ENCODE data around the gene SMCR8. TPM values are rescaled to one million over a fixed set of nuclear protein-coding genes. Genes with fewer than 3 reads are reported as not detected.

SMCR8 gene
- total RNA-seq, 2 donors from 2014 or later = 20.7 to 22.2 TPM

GRCh38 chr17:18270046-18270931 lies 44.8 kb upstream of the SMCR8 start:
- Histone ChIP-seq H3K36me3 (ENCODE audit: control insufficient read depth, insufficient read depth, low read length) (peaks cover 27% of the 10 kb centered on the region), H3K4me1 (ENCODE audit: control insufficient read depth, insufficient read depth, low read length) (no peaks in the 10 kb centered on the region), H3K4me3 (ENCODE audit: low read length) (no peak overlapping the region), H3K27me3 (ENCODE audit: control insufficient read depth, insufficient read depth, low read length, poor library complexity, severe bottlenecking) (no peaks in the 10 kb centered on the region), H3K9ac (ENCODE audit: extremely low read depth, low read length, poor library complexity, severe bottlenecking) (no peak overlapping the region), H3K9me3 (ENCODE audit: control insufficient read depth, low read length) (no peaks in the 10 kb centered on the region), H3K27ac (ENCODE audit: low read depth, low read length) (no peak overlapping the region)
- TF ChIP-seq CTCF (conservative IDR thresholded peaks at IDR 0.05) = no peak
- peak; percentile 51 for DNase-seq
- Mint-ChIP-seq H3K9me3 (no peaks in the 10 kb centered on the region), H3K36me3 (ENCODE audit: low read depth) (peaks cover 14% of the 10 kb centered on the region), H3K4me1 (peaks cover 10% of the 10 kb centered on the region), H3K4me3 (no peak overlapping the region), H3K27ac (peak overlapping the region; percentile 66), H3K27me3 (ENCODE audit: insufficient read depth) (no peaks in the 10 kb centered on the region)
- 91 to 92% methylated on average over 9 to 14 of the region's 14 CpGs for WGBS, 2 experiments (ENCODE audit: insufficient coverage in 1 of 2, insufficient read length in 1 of 2)

- Histone ChIP-seq H3K27ac (ENCODE audit: low read depth, low read length) (no peak overlapping the region), H3K27me3 (ENCODE audit: control insufficient read depth, insufficient read depth, low read length, poor library complexity, severe bottlenecking) (no peaks in the 10 kb centered on the region), H3K9me3 (ENCODE audit: control insufficient read depth, low read length) (no peaks in the 10 kb centered on the region), H3K4me1 (ENCODE audit: control insufficient read depth, insufficient read depth, low read length) (no peaks in the 10 kb centered on the region), H3K9ac (ENCODE audit: extremely low read depth, low read length, poor library complexity, severe bottlenecking) (no peak overlapping the region), H3K36me3 (ENCODE audit: control insufficient read depth, insufficient read depth, low read length) (peaks cover 86% of the 10 kb centered on the region), H3K4me3 (ENCODE audit: low read length) (no peak overlapping the region)
- no peak for TF ChIP-seq CTCF (conservative IDR thresholded peaks at IDR 0.05)
- Mint-ChIP-seq H3K4me1 (no peaks in the 10 kb centered on the region), H3K27me3 (ENCODE audit: insufficient read depth) (no peaks in the 10 kb centered on the region), H3K9me3 (no peaks in the 10 kb centered on the region), H3K27ac (no peak overlapping the region), H3K4me3 (no peak overlapping the region), H3K36me3 (ENCODE audit: low read depth) (peaks cover 57% of the 10 kb centered on the region)
- WGBS, 2 experiments (ENCODE audit: insufficient coverage in 1 of 2, insufficient read length in 1 of 2) = 100% methylated on average over 1 of the region's 1 CpG; no CpG with 5 or more reads in 1 of the 2 experiments
- DNase-seq = no peak
These were observed 38.0 kb upstream of the SMCR8 start for GRCh38 chr17:18277076-18277475.

DNA sequence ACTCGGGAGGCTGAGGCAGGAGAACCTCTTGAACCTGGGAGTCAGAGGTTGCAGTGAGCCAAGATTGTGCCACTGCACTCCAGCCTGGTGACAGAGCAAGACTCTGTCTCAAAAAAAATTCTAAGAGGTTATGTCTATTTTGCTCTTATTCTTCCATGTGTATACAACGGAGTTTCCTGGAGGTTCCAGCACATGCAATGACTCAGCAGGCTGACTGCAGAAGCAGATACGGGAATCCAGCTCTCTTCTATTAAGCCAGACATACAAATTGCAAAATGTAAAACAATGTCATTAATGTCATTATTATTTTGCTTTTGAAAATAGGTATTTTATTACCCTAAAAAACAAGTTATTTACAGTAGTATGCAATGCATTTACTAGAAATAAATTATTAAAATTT lies 36.2 kb upstream of the SMCR8 start:
- Histone ChIP-seq H3K4me1 (ENCODE audit: control insufficient read depth, insufficient read depth, low read length) (no peaks in the 10 kb centered on the region), H3K27me3 (ENCODE audit: control insufficient read depth, insufficient read depth, low read length, poor library complexity, severe bottlenecking) (no peaks in the 10 kb centered on the region), H3K9me3 (ENCODE audit: control insufficient read depth, low read length) (no peaks in the 10 kb centered on the region), H3K4me3 (ENCODE audit: low read length) (no peak overlapping the region), H3K9ac (ENCODE audit: extremely low read depth, low read length, poor library complexity, severe bottlenecking) (no peak overlapping the region), H3K36me3 (ENCODE audit: control insufficient read depth, insufficient read depth, low read length) (peaks cover 88% of the 10 kb centered on the region), H3K27ac (ENCODE audit: low read depth, low read length) (no peak overlapping the region)
- 98 to 100% methylated on average over 1 to 3 of the region's 3 CpGs for WGBS, 2 experiments (ENCODE audit: insufficient coverage in 1 of 2, insufficient read length in 1 of 2)
- no peak for DNase-seq
- Mint-ChIP-seq H3K27ac (no peak overlapping the region), H3K9me3 (no peaks in the 10 kb centered on the region), H3K4me1 (no peaks in the 10 kb centered on the region), H3K36me3 (ENCODE audit: low read depth) (peaks cover 67% of the 10 kb centered on the region), H3K27me3 (ENCODE audit: insufficient read depth) (no peaks in the 10 kb centered on the region), H3K4me3 (no peak overlapping the region)
- no peak for TF ChIP-seq CTCF (conservative IDR thresholded peaks at IDR 0.05)
